HG02763 (cell line): ENCODE measurements around the gene PIGBOS1.
"Not testable (repeated sequence)": the region's sequence is repeated elsewhere in the genome, so short reads cannot be mapped to it uniquely, and the experiment has no call there.

Source experiments
- ATAC-seq: cut with Tn5 transposase; IDR thresholded peaks from one replicate; pipeline ENCODE4 v1.9.1; 2021; ENCODE audit warnings: mild to moderate bottlenecking, moderate library complexity; ENCODE audit not compliant: unreplicated experiment

The PIGBOS1 gene

DNA sequence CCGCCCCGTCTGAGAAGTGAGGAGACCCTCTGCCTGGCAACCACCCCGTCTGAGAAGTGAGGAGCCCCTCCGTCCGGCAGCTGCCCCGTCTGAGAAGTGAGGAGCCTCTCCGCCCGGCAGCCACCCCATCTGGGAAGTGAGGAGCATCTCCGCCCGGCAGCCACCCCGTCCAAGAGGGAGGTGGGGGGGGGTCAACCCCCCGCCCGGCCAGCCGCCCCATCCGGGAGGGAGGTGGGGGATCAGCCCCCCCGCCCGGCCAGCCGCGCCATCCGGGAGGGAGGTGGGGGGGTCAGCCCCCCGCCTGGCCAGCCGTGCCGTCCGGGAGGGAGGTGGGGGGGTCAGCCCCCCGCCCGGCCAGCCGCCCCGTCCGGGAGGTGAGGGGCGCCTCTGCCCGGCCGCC is 16.1 kb downstream of the PIGBOS1 start:
- ATAC-seq: not testable (repeated sequence)

DNA sequence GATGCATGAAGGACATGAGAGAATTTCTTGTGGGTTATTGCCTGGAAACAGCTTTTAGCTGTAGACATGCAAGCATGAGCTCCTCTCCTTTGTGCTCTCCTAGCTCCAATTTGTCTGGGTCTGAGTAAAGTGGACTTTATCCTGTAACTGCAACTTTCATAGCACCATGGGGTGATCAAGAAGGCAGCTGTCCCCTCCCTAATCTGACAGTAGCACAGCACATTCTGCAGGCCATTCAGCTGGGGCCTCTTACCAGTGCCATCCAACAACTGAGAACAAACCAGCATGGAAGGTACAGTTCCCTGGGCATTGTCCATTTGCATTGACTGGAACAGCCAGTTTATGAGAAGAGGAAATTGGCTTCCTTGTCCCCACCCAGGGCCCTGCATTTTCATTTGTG is 21.6 kb downstream of the PIGBOS1 start:
- no peak for ATAC-seq

DNA sequence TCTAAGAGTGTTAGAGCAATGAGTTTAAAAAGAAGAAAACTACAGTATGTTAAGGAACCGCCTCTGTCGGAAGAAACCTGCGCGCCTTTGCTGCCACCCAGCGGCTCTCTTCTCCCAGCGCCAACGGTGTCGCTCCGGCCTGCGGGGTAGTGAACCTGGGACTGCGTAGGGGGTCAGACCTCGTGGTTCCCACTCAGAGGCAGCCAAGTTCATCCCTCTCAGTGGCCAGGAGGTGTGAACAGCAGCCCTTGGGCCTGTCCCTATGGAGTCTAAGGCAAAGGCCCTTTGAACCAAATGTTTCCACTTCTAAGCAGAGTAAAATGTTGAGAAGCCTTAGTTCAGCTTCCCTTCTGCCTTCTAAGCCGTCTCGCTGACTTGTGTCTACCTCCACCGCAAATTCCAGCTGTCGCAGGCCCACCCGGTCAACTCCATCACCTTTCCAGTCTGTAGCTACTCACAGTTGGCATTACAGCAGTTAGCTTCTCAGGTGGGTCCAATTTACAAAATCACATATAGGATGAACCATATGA is 28.3 kb downstream of the PIGBOS1 start:
- ATAC-seq: peak; percentile 72

DNA sequence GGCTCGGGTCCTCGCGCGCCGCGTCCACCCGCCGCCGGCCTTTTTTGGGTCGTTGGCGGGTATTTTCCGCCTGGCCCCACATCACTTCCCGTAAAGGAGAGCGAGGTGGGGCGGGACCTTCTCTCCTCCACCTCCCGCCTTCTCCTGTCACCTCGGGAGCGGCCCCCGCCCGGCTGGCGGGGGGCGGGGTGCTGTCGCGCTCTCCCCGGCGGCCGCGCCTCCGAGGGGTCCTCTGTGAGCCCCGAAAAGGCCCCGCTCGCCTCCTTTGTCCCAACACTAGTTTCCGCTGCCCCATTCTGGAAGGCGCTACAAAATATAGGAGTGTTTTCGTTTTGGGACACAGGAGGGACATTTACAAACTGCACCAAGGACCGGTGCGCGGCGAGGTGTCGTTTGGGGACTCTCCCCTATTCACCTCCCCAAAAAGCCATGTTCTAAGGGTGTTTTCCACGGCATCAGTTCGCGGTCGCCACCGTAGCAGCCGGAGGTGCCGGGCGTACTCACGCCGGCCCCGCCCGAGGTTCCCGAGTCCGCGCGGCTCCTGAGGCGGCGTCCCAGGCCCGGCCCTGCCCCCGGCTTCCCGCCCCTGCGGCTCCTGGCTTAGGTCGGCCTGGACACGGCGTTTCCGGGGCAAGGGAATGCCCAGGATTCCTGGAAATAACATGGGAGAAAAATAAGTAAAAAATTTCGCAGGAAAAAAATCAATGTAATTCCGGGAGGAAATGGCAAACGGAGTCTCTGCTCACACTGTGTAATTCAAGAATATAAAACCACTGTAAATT is 29.0 kb downstream of the PIGBOS1 start, which contains the start of gene RAB27A:
TSS of gene RAB27A (minus strand) at position 68 of the 782 bp plus-strand sequence. CDS start 54,879 bp downstream, outside the sequence.
- peak; percentile 68 for ATAC-seq

DNA sequence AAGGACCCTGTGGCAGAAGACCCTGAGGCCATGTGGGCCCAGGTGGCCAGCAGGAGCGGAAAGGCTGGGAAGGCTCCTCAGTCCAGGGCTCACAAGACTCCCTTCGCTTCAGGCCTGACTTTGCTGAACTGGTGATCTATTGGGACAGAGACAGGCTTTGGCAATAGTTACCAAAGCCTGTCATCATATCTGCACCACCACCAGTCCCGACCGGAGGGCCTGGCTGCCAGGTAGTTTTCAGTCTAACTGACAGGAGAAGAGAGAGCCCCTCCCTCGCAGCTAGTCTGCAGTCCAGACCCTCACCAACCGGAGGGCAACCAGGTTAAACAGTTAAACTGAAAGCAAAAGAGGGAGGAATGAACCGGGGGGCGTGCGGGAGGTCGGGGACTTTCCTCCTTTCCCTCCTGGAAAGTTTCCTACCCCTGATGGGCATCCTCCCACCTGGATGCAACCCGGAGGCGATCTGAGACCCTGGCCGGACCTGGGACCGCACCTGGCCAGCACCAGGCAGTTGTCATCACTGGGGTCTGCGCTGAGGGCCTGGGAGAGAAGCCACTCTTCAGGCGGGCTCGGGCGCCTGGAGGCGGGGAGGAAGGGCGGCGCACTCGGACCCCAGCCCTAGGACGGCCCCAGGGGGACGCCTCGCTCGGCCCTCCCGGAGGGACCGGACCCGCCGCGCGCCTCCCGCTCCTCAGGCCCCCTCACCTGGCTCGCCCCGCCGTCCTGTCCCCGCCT is 29.7 kb downstream of the PIGBOS1 start:
- ATAC-seq: peak; percentile 22

DNA sequence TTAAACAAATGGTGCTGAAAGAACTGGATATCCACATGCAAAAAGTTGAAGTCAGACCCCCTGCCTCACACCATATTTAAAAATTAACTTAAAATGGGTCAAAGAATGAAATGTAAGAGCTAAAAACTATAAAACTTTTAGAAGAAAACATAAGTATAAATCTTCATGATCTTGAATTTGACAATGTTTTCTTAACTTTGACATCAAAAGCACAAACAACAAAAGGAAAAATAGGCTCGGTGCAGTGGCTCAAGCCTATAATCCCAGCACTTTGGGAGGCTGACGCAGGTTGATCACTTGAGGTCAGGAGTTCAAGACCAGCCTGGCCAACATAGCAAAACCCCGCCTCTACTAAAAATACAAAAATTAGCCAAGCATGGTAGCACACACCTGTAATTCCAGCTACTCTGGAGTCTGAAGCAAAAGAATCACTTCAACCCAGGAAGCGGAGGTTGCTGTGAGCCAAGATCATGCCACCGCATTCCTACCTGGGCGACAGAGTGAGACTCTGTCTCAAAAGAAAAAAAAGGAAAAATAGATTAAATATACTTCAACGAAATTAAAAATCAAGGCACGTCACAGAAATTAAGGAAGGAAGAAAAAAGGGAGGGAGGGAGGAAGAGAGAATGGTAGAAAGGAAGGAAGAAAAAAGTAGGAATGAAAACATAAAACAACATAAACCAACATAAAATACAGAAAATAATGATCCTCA is 30.8 kb downstream of the PIGBOS1 start:
- no peak for ATAC-seq

DNA sequence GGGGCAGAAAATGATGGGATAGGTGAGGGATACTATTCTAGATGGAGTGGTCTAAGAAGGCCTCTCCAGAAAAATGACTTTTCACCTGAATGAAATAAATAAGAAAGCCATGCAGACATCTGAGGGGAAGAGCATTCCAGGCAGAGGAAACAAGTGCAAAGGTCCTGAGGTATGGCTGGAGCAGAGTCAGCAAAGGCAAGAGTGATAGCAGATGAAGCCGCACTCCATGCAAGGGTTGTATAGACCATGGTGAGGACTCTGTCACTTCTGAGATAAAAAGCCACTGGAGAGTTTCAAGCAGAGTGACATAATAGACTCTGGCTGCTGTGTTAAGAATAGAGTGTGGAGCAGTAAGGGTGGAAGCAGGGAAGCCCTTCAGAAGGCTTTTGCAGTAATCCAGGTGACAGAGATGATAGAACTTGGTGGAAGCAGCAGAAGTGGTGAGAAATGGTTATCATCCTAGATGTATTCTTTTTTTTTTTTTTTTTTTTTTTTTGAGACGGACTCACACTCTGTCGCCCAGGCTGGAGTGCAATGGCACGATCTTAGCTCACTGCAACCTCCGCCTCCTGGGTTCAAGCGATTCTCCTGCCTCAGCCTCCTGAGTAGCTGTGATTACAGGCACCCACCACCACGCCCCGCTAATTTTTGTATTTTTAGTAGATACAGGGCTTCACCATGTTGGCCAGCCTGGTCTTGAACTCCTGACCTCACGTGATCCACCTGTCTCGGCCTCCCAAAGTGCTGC is 32.3 kb downstream of the PIGBOS1 start:
- not testable (repeated sequence) for ATAC-seq

DNA sequence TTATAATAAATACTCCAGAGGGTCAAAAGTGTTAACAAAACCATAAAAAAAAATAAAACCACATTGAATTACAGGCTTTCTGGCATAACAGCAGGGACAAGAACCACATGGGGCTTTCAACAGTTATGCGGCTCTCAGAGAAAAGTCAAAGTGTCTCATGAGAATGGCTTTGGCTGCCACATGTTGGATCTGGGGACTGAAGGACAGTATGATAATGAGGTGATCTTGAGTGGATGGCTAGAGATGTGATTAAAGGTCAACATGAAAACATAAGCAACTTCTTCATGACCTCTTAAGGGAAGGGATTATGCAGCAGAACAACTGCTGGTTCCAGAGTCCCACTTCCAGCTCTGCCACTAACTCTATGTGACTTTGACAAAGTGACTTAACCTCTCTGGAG is 34.5 kb downstream of the PIGBOS1 start:
- no peak for ATAC-seq

DNA sequence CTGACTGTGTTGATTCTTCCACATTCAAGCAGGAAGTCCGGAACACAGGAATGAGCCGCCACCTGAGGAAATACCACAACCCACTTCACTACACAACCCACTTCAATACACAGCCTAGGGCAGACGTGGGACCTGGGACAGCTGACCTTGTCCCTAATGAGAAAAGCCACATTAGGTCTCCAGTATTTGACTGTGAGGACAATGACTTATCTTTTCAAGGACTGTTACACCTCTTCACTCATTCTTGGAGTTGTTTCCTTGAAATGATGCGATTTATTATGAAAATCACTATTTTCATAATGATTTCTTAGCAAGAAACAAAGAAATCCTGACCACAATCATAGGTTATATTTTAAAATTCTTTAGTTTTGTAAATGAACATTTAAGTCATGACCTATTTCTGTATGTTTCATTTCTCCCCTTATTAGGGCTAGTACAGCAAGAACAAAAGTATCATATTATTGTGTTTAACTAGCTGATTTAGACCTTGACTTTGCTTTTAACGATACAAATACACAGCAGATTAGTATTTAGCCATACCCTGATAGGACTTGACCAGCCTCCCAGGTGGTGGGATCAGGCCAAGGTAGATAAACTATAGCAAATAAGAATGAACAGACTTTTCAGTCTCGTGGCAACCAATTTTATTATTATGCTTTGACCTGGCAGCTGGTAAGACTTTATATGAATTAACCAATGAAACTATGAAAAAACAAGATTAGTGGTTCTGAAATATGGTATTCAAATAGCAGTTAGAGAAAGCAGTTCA is 35.4 kb downstream of the PIGBOS1 start:
- ATAC-seq: no peak

DNA sequence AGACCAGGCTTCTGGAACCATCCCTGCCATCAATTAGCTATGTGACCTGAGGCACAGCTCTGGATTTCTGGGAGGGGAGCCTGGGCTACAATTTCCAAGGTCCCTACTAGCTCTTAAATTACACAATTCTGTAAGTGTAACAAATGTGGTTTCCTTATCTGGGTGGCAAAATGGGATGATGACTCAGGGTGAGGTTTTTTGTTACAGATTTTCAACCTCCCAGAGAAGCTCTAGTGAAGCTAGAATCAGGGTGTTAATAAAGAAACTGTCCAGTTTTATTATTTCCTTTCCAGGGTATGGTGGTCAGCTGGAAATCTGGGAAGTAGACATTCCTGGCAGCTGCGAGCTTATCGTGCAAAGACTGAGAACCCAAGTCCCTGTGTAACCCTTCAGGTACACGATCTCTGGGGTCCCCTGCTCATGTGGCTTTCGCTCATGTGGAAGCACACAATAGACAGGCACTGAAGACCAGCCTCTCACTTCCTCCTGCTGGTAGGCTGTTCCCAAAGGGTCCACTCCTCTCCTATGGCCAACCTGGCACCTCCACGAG is 36.6 kb downstream of the PIGBOS1 start:
- ATAC-seq: no peak

DNA sequence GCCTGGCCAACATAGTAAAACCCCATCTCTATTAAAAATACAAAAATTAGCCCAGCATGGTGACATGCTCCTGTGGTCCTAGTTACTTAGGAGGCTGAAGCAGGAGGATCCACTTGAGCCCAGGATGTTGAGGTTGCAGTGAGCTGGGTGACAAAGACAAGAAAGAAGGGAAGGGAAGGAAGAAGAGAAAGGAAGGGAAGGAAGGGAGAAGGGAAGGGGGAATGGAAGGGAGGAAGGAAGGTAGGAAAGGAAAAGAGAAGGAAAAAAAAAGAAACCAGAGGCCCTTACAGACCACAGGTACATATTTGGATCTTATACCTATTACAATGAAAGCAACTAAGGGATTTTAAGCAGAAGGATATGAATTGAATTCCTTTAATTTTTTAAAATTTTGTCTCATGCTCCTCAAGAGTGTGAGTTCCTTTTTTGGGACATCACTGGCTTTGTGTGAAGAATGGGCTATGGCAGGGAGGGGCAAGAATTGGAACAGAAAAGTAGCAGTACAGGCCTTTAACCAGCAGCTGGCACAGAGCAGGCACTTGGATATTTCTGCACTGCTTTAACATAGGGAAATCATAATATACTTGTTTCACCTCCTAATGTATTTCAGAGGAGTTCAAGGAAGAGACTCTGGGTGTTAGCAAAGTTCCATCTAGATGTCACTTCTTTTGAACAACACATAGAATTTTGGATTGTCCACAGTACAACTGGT is 37.2 kb downstream of the PIGBOS1 start:
- no peak for ATAC-seq

DNA sequence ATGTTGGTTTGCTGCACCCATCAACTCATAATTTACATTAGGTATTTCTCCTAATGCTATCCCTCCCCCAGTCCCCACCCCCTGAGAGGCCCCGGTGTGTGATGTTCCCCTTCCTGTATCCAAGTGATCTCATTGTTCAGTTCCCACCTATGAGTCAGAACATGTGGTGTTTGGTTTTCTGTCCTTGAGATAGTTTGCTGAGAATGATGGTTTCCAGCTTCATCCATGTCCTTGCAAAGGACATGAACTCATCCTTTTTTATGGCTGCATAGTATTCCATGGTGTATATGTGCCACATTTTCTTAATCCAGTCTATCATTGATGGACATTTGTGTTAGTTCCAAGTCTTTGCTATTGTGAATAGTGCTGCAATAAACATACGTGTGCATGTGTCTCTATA is 38.3 kb downstream of the PIGBOS1 start:
- not testable (repeated sequence) for ATAC-seq

DNA sequence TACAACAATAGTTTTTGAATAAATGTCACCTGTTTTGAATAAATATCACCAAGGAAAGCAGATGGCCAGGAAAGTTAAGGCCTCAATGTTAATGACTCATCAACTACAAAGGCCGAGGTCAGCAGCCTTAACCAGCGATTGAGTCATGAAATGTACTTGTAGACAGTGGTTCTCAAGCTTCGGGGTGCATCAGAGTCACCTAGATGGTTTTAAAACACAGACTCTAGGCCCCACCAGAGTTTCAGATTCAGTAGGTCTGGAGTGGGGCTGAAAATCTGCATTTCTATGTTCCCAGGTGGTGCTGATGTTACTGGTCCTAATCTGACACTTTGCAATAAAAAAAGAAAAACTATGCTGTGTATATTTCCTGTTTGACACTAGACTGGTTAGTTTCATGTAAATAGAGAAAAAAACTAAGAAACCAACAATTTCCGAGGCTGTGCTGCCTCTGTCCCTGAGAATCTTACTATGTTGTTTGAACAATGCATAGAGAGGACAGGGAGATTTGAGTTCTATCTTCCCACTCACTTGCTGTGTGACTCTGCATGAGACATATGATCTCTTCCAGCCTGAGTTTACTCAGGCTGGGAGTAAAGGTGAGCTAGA is 39.1 kb downstream of the PIGBOS1 start:
- ATAC-seq: peak; percentile 87

DNA sequence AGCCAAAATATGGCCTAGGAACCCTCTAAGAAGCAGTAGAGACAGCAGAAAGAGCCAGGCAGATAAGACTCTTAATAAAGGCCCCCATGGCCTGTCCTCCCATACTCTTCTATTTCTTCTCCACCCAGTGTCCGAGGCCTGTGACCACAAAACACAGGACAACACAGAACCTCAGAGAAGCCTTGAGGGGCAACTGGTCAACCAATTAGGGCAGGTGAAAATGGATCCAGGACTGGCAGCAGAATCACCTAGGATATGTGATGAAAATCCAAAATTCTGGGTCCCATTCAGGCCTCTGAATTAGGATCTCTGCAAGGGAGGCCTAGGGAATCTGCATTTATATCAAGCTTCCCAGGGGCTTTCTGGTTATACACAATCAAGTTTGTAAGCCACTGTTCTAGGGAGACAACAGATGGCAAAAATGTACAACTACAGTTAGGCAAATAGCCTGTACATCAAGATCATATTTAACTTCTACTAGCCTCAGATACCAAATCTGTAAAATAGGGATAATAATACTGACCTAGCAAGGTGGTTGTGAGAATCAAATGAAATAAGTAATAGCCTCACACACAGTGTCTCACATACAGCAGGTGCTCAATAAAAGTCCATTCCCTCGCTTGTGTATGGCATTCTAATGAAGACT is 39.7 kb downstream of the PIGBOS1 start:
- ATAC-seq: no peak

DNA sequence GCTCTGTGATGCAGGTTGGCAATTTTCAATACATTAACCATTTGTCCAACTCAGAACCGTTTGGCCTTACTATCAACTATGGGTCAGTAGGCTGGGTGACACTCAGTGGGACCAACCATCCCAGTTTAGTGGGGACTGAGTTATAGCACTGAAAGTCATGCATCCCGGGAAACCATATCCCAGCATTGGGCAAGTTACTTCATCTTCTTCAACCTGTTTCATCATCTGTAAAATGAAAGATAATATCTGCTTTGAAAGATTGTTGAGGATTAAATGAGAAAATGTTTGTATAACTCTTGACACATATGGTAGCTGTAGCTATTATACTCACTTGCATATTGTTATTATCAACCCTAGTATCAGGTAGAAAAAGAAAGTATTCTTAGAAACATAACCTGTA is 41.2 kb downstream of the PIGBOS1 start:
- ATAC-seq: no peak

DNA sequence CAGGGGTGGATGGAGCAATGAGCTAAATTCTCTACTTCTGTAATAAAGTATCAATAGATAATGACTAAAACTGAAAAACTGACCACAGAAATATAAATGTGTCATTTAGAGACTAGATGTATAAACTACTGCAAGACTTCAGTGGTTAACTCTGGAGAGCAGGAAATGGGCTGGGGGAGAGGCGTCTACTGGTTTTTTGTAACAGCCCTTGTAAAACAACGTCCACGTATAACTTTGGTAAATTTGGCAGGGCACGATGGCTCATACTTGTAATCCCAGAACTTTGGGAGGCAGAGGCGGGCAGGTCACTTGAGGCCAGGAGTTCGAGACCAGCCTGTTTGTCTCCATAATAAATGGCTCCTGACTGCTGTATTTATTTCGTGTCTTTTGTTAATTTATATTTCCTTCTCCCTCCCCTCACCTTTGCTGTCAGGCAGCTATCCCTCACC is 41.8 kb downstream of the PIGBOS1 start:
- peak; percentile 45 for ATAC-seq

DNA sequence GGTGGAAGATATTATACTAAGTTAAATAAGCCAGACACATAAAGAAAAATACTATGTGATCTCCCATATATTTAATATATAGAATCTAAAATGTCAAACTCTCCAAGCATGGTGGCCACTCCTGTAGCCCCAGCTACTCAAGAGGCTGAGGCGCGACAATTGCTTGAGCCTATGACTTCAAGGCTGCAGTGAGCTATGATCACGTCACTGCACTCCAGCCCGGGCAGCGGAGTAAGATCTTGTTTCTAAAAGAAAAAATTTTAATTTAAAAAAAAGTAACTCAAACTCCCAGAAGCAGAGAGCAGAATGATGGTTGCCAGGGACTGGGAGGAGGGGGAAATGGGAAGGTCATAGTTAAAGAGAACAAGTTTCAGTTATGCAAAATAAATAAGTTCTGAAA is 42.6 kb downstream of the PIGBOS1 start:
- no peak for ATAC-seq

DNA sequence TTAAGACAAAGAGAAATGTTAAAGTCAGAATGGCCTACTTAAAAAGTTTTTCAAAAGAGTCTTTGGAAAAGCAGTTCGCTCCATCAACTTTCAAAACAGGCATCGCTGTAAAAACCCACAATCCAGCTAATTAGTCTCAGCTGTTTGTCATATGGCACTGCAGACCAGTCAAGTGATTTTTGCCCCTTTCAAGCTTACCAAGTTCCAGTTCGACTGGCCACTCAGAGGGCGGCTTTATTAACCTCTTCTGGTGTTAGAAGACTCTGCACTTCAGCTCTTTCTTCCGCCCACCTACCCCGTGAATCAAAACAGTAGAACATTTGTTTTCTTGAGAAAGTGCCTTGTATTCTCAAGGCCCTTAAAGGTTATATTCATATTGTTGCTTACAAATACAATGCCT is 48.6 kb downstream of the PIGBOS1 start:
- ATAC-seq: no peak
